ENCODE results near the gene C13orf42. TPM values are rescaled to one million over a fixed set of nuclear protein-coding genes. Genes with fewer than 3 reads are reported as not detected.

The C13orf42 gene
- total and polyA plus RNA-seq, 12 donors = 0.01 TPM; not detected in 11

DNA sequence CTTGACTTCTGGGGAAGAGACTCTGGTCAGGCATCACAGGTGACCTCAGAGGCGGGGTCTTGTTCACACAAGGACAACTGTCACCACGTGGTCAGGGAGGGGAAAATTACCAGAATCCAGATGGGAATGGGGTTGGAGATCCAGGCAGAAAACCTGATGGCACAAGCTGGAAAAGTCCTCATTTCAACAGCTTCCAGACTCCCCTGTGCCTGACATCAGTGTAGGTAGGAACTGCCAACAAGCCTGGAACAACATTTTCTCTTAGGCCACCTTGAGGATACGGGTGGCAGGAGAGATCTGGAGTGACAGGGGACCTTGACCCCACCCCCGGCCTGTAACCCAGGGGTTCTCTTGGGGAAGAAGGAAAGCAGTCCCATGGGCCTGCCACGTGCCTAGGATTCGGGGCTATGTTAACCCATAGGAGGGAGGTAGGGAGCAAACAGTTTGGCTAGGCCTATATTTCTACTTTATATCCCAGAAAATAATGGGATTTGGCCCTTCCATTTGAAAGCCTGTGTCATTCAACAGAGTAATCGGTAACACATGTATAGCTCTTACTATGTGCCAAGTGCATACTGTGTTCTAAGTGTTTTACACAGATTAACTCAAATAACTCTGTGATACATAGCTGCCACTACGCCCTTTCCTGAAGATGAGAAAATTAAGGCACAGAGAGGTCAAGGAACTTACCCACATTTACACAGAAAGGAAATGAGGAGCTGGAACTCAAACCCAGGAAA, 44.9 kb upstream of the C13orf42 start:
- no peaks in the 10 kb centered on the region for H3K9me3 ChIP-seq
- H3K36me3 ChIP-seq = no peaks in the 10 kb centered on the region
- peaks cover 0 to 4% (median 0%) of the 10 kb centered on the region in 7 donors for H3K27me3 ChIP-seq
- no peak overlapping the region for H3K27ac ChIP-seq
- 85 to 89% methylated on average over 8 of the region's 8 CpGs for WGBS, 2 donors
- H3K4me1 ChIP-seq = peaks cover 0 to 14% (median 0%) of the 10 kb centered on the region in 9 donors
- no peak overlapping the region for H3K4me3 ChIP-seq
- TF ChIP-seq CTCF (IDR thresholded peaks at IDR 0.05) = no peak
- DNase-seq (no peak), ATAC-seq (no peak)
- intact Hi-C loops (cut with DNase I) = no loop called here

DNA sequence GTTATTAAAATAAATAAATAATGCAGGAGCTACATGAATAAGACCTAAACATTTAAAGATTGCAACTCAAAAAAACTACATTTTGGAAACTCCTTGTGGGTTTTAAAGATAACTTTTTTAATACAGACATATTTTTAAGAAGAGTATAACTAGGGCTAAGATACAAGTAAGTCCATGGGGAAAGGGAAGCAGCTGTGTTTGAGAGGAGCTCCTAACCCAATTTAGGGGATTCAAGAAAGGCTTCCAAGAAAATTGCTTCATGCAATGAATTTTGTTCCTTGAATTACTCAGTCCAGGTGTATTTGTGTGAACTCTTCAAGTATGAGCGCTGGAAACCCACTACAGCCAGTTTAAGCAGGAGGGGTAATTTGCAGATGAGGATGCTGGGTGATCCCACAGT, 44.1 kb upstream of the C13orf42 start:
- Histone ChIP-seq H3K9me3 (no peaks in the 10 kb centered on the region), H3K4me3 (no peak overlapping the region), H3K27me3 (peaks cover 0 to 4% (median 0%) of the 10 kb centered on the region in 7 donors), H3K27ac (no peak overlapping the region), H3K36me3 (no peaks in the 10 kb centered on the region), H3K4me1 (peaks cover 0 to 14% (median 0%) of the 10 kb centered on the region in 9 donors)
- no peak for ATAC-seq
- DNase-seq = no peak
- intact Hi-C loops (cut with DNase I) = no loop called here
- no peak for TF ChIP-seq CTCF (IDR thresholded peaks at IDR 0.05)
- WGBS, 2 donors = 93 to 96% methylated on average over 1 of the region's 1 CpG

DNA sequence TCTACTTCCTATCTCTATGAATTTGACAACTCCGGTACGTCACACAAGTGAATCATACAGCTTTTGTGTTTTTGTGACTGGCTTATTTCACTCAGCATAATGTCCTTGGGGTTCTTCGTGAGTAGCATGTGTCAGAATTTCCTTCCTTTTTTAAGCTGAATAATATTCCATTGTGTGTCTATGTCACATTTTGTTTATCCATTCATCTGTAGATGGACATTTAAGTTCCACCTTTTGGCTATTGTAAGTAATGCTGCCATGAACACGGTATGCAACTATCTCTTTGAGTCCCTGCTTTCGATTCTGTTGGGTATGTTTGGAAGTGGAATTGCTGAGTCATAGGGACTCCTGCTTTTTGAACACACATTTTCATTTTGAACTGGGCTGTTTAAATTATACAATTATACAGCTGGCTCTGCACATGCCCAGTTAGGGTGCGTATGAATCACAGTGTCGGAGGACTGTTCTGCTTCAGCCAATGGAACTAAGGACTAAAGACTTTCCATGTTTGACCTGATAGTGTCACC, 43.0 kb upstream of the C13orf42 start:
- intact Hi-C loops (cut with DNase I) = loop anchor here in 2 of 10 donors (5.0 kb wide), 2 partner anchors 68 to 133 kb away; partner anchors contain the start of gene FAM124A (in 1 of the 2)
- no peak for TF ChIP-seq CTCF (IDR thresholded peaks at IDR 0.05)
- no peak overlapping the region for H3K27ac ChIP-seq
- H3K36me3 ChIP-seq = no peaks in the 10 kb centered on the region
- peaks cover 0 to 14% (median 0%) of the 10 kb centered on the region in 9 donors for H3K4me1 ChIP-seq
- peak in 2 of 8 donors; percentile 30 to 65 for ATAC-seq
- peaks cover 0 to 4% (median 0%) of the 10 kb centered on the region in 7 donors for H3K27me3 ChIP-seq
- WGBS, 2 donors = 70 to 77% methylated on average over 7 of the region's 7 CpGs
- H3K4me3 ChIP-seq = no peak overlapping the region
- H3K9me3 ChIP-seq = no peaks in the 10 kb centered on the region
- no peak for DNase-seq

- no peaks in the 10 kb centered on the region for H3K9me3 ChIP-seq
- H3K4me3 ChIP-seq = no peak overlapping the region
- intact Hi-C loops (cut with DNase I) = loop anchor here in 2 of 10 donors (5.0 kb wide), 2 partner anchors 69 to 134 kb away; partner anchors contain the start of gene FAM124A (in 1 of the 2)
- H3K27ac ChIP-seq = no peak overlapping the region
- TF ChIP-seq CTCF (IDR thresholded peaks at IDR 0.05) = no peak
- peaks cover 0 to 4% (median 0%) of the 10 kb centered on the region in 7 donors for H3K27me3 ChIP-seq
- 80 to 82% methylated on average over 8 of the region's 8 CpGs for WGBS, 2 donors
- no peak for ATAC-seq
- H3K36me3 ChIP-seq = no peaks in the 10 kb centered on the region
- peaks cover 0 to 14% (median 0%) of the 10 kb centered on the region in 9 donors for H3K4me1 ChIP-seq
- no peak for DNase-seq
These were observed 42.5 kb upstream of the C13orf42 start for GRCh38 chr13:51153527-51153926.

All from heart right ventricle (tissue), 16 donors.